CD4-positive, alpha-beta T cell treated with Interferon alpha-2 for 1 hour (primary cell): Measurements from ENCODE around the gene GPX2.

Experiments used
- DNase-seq, 2 donors: peaks; one replicate each; pipeline ENCODE4 v3.0.0-alpha.2; 2020 to 2022

The GPX2 gene

DNA sequence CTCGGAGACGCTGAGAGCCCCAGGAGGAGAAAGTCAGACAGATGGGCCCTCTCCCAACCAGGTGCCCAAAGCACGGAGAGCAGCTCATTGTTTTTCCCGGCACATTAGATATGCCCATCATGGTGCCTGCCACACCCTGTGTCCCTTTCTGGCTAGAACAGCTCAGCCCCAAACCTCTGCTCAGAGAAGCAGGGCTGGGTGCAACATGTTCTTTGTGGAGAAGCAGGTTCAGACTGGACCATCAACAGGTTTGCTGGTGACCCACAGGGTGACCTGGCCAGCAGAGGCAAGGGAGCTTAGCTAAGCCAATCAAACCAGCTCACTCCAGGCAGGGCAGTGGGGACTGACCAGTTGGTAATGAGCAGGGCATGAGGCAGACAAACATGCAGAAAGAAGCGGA lies 16.2 kb upstream of the GPX2 start:
- no peak for DNase-seq

DNA sequence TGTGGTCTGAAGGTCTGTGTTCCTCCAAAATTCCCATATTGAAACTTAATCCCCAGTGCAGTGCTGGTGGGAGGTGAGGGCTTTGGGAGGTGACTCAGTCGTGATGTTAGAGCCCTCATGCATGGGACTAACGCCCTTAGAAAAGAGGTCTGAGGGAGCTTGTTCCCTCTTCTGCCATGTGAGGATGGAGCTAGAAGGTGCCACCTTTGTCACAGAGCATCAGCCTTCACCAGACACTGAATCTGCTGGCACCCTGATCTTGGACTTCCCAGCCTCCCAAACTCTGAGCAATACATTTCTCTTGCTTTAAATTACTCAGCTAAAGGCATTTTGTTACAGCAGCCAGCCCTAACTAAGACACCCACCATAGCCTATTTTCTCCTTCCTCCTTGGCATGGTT lies 15.7 kb upstream of the GPX2 start:
- DNase-seq: no peak

DNA sequence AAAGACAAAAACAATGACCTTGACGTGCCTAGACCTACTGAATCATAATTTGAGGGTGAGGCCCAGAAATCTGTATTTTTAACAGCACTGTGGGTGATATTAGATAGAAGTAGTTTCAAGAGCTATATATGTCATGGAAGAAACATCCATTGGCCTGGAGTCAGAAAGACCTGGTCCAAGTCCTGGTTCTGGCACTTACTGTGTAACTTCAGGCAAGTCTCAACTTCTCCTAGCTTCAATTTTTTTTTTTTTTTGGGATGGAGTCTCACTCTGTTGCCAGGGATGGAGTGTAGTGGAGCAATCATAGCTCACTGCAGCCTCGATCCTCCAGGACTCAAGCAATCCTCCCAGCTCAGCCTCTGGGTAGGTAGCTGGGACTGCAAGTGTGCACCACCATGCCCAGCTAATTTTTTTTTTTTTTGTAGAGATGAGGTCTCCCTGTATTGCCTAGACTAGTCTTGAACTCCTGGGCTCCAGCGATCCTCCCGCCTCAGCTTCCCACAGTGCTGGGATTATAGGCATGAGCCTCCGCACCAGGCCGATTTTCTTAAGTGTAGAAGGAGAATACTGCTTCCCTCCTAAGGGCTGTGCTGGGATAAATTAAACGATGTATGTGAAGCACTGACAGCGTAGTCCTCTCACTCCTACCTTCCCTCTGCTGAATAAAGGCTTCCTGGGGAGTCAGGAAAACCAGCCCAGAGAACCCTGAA lies 14.3 kb upstream of the GPX2 start:
- no peak for DNase-seq

DNA sequence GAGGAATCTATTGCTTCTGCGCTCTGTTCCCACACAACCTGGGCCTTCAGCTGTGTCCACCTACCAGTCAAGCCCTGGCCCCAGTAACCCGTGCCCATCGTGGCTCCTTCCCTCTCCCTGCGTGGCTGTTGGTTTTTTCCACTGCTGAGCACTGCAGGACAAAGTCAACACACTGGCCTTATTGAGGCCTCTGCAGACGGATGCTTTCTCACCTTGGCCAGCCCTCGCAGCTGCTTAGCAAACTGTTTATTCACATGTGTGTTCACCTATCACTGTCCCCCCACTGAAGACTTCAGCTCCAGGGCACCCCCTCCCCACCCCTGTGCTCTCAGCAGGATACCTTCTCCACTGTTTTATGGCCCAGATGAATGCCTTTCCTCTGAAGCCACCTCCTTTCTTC lies 12.8 kb upstream of the GPX2 start:
- DNase-seq: no peak

DNA sequence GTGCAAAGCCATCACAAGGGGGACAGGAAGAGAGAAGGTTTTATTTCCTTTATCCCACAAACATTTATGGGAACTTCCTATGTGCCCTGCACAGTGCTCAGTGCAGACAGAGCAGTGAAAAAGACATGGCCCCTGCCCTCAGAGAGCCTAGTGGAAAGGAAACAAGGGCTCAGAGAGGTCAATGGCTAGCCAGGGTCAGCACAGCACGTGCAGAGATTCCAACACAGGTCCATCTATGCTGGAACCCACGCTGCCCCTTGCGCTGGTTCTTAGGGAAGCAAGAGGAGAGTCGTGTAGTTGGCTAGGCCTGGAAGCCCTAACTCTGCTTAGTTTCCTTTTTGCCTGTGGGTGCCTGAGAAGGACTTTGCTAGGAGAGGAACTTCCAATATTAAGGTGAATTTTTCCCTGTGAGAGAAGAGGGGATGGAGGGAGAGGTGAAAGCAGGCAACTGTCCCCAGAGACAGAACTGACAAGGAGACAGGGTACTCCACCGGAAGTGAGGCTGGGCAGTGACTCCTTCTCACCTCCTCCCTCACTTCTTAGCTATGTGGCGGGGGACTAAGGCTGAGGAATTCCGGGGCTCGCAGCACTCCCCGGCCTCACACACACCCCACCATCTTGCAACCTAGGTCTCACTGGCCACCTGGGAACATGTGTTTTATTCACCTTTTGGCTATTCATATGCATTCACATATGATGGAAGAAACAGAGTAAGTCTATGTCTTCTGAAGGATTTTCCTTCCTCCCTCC lies 12.1 kb upstream of the GPX2 start:
- no peak for DNase-seq

DNA sequence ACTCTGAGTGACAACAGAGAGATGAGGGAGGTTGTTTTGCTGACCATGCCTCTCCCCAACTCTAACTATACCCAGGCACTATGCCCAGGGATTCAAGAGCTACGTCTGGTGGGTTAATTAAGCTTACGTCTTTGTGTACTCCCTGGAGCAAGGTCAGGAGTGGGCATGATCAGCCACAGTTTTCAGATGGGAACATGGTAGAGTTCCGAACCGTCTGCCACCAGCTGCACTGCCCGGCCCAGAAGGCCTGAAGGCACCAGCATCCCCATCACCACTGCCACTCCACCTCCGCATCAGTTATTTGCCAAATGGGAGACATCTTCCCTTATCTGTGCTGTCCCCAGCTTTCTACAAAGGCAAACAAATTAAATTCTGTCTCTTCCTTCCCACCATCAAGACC lies 11.1 kb upstream of the GPX2 start:
- no peak for DNase-seq

DNA sequence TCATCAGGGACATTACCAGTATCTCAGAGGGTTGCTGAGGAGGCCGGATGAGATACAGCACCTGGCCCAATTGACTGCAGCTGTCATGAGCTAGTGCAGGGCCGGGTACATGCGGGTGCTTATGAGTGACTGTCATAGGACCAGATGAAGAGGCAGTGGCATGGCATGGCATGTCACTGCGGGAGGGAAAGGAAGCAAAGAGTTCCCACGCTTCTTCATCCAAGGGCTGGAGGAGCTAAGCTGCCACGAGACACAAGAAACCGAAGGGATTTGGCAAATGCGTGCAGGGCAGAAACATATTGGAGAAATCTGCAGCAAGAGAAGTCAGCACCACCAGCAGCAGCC lies 10.7 kb upstream of the GPX2 start:
- DNase-seq: no peak

DNA sequence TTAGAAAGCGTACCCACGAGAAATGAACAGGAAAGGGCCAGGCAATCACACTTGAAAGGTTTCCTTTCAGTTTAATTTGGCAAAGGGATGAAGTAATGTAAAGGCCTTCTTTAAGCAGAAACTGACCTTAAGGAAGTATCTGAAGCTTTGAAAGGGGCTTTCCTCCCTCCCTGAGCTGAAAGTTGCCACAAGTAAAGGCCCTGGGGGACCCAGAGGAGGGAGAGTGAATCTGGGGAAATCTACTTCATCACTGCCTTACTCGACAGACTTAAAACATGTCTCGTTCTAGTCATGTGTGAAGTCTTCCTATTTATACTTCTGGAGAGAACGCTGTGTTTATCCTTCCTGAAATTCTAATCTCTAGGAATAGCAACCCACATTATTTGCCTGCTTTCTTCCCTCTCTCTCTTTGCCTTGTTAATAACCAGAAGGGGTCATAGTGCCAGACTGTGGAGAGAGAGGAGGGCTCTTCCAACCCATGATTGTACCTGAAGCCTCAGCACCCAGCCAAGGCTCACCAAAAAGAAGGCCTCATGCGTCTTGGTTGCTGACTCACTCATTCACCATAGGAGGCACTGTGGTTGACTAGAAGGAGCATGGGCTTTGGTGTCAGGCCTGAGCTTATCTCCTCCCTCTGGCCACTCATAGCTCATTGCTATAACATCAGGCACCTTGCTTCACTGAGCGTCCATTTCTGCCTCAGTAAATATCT lies 10.2 kb upstream of the GPX2 start:
- DNase-seq: no peak

DNA sequence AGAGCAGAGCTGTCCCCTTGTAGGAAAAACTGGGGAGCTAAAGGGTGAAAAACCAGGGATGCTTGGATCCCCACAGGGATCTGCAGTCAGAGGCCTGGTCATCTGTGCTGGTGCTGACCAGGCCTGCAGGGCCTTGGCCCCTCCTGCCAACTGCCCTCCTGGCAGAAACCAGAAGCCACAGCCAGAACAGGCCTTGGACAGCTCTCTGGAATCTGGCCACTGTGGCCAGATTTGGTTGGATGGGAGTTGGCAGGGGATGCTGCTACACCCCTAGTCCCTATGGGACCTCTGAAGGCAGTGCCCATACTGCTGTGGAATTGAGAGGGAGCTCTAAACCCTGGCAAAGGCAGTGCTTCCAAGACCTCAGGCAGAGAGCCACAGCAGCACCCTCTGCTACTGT lies 9.2 kb upstream of the GPX2 start:
- no peak for DNase-seq

DNA sequence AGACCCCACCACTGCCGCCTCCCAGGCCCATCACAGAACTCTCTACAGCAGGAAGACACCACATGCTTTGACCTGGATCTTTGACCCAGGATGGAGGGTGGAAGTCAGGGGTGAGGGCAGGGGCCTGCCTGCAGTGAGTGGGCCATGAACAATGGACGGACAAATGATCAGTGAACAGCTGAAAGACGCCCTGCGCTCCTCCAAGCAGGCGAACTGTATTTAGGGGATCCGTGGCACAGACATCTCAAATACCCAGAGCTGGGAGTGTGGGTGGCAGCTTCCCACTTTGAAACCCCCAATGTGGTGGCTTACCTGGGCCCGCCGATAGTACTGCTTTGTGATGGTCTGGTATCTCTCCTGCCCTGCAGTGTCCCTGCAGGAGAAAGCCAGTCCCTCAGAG lies 8.7 kb upstream of the GPX2 start:
- no peak for DNase-seq

DNA sequence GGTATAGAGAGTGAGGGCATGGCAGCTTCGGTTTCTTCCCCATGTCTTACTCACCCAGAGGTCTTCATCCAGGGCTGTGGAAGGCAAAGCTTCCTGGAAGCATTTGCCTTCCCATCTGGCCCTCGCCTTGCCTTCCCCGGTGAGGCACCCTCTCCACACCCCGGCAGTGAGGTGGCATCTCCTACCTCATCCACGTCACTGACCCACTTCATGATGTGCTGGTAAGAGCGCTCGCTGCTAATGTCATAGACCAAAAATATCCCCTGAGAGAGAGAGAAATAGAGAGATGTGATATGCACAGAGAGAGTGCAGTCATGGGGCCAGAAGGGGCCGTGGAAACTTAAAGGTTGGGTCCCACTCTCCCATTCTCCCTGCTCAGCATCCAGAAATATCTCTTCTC lies 8.3 kb upstream of the GPX2 start:
- DNase-seq: no peak

DNA sequence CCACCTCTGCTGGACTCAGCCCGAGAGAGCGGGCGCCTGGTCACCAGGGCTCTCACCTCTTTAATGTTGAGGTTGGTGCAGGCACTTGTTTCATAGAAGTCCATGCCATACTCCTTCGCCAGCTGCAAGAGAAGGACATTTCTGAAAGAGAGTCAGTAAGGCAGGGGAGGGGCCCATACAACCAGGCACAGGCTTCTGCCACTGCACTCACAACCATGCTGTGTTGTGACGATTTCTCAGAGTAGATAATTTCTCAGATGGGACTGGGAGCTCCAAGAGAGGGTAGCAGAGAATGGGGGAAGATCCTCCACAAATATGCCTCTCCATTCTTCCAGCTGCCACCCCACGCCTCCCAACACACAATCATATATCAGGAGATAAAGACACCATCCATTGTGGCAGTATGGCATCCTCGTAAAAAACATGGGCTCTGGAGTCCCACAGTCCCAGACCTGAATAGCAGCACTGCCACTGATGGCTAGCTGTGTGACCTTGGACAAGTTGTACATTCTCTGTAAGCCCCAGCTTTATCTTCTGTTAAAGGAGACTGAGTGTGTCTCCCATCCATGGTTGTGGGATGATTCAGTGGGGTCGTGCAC lies 6.2 kb upstream of the GPX2 start:
- DNase-seq: no peak

DNA sequence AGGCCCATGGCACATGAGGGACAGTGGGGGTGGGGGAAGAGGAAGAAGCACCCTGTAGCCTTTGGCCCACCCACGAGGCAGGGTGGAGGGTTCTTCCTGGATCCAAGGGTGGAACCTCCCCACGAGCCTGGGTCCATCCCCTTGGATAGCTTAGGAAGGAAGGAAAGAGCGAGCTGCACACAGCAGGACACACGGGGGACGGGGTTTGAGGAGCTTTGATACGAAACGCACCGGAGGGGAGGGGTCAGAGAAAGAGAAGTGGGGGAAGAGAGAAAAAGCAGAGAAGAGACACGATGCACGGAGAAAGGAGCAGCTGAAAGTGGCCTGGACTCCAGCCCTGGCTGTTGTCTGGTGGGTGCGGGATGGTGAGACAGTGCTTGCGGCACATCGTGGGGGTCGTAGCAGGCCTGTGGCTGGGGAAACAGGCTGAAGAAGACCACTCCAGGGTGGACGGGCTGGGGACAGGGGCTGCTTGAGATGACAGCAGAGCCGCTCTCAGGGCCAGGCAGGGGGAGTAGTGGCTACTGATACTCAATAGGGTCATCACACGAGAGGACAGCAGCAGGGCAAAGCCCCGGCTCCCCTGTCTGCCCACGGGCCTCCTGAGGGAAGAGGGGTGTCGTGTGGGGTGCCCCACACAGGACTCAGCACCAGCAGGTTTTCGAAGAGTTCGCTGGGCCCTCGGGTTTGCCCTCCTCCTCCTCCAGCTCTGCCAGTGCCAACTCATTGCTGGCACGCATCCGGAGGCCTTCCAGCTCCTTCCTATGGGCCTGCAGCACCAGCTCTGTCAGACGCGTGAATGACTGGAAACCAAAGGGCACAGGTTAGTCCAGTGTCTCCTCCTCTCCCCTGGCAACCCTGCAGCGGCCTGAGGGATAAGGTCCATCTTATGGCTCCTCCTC lies 5.4 kb upstream of the GPX2 start:
- DNase-seq: no peak

DNA sequence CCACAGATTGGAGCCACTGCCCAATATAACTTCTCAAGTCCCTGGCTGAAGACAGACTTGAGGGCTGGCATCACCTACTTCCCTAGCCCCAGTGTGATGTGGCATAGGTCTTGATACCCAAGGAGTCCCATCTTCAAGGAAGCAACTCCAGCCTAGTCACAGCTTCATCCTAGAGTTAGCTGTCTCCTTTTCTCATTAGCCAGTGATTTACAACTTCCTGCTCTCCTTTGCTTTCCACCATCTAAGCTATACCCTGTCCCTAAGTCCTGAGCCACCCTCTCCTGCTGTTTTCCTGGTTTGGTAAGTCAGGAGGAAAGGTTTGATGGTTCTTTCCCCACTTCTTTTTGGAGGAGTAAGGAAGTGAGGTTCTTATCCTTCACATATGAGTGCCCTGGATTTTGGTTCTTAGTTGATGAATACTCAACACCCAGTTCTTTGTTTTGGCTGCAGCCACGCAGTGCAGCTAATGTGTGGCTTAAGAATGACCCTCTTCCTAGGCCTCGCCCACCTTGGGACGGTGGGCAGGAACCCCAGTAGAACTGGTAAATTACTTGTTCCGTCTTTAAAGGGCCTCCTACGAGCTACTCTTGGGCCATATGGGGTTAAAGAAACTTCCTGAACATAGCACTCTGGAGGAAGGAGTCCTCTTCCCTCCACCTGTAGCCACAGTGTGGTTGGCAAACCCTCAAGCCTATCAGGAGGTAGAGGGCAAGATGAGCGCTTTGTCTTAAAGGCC lies 3.9 kb upstream of the GPX2 start:
- DNase-seq: no peak

DNA sequence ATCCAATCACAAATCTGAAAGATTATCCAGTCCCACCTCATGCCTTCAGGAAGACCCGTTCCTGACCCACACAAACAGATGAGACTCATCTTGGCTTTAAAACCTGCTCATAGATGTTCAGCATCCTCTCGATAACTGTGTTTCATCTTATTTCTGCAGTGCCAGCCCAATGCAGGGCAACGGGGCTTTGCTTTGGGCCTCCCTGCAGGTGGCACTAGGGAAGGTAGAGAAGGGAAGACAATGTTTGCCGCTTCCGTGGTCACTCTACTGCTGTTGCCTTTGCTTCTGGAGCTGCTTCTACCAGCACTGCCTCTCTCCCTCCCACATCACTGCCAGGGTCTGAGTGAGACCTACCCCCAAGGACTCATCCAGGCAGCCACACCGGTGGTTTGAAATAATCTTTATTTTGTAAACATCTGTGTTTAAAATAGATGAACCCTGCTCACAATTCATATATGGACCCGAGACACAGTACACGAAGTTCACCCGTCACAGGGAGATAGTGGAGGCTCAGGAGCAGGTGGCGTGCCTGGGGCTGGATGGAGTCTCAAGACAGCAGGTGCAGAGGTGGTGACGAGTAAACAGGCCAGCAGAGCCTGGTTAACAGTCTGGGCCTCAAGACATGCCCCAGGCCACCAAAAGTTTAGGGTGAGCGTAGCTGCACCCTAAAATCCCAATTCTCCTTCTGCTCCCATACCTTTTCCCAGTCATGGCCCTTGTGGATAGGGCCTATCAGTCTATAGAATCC lies 3.1 kb upstream of the GPX2 start:
- DNase-seq: no peak

DNA sequence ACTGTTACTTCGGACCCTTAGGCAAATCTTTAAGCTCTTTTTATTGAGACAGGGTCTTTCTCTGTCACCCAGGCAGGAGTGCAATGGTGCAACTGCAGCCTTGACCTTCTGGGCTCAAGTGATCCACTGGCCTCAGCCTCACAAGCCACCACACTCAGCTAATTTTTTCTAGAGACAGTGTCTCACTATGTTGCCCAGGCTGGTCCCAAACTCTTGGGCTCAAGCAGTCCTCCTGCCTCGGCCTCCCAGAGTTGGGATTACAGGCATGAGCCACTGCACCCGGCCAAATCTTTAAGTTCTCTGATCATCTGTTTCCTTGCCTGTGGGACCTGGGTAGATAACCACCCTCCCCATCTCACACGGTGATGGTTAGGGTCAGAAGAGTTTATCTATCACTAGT lies 2.3 kb upstream of the GPX2 start:
- no peak for DNase-seq

DNA sequence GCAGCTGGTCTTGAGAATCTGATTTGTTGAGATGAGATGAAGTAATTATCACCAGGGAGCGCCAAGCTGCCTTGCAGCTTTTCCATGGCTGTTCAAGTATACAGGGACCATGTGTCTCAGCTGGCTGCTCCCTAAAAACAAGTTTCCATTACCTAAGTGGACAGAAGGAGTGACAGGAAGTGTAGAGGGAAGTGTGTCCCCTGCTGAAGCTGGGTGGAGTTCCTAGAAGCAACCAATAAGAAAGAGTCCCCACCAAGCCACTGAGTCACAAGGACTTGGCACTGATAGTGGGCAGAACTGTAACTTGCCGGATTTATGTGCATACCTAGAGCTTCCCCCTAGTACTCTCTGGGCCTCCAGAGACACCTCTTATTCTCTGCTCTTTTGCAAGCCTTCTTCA lies 1.5 kb upstream of the GPX2 start:
- no peak for DNase-seq

DNA sequence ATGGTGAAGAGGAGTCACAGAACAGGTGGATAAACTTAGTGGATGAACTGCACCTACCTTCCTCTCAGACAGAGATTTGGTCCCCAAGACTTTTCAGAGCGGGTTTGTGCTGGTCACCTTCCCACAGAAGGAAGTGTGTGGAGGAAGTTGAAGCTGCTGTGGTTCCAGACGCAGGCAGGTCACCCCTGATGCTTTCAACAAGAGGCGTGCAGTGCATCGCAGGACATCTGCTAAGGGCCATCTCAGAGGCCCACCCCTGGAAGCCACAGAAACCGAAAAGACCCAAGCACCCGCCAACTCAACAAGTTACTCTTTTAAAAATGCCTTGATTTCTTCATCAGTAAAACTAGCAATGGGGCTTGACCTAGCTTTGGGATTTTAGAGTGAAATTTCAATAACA lies 1.0 kb upstream of the GPX2 start:
- no peak for DNase-seq

DNA sequence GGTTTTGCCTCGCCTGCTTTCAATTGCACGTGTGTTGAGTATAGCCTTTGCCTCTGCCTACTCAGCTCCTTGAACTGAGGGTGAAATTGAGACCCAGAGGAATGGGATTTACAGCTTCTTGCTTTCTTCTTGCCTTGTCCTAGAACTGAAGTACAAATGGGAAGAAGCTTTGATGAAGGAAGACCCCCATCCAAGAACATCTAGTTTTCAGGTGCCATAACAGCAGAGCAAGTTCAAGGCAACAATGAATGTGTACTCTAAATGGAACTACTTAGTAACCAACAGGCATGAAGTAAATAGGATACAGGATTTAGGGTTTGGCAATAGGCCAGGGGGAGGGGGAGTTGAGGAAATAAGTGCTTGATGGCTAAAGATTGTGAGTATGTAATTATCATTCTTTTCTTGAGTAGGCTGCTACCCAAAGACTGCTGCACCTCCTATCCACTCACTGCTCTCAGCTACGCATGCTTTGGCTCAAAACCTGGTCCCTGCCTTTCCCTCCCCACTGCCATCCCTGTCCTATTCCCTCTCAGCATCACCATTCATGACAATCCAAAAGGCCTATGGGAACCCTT lies 2.1 kb downstream of the GPX2 start:
- no peak for DNase-seq

DNA sequence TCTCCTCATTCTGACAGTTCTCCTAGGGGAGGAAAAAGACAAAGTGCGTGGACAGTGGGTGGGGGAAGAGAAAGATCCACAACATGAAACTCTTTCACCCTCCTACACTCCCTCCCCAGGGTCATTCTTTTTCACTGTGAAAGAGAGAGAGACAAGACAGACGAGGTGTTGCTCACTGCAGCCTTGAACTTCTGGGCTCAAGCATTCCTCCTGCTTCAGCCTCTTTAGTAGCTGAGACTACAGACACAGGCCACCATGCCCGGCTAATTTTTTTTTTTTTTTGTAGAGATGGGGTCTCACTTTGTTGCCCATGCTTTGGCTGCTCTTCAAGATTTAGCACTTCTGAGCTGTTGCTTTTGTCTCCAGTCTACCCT lies 2.7 kb downstream of the GPX2 start:
- DNase-seq: no peak
